ENCODE results near the gene PTPRF.

- TF ChIP-seq CTCF (IDR thresholded peaks at IDR 0.05) (no peak), ZFX (IDR thresholded peaks at IDR 0.05; ENCODE audit: borderline replicate concordance) (no peak)
Measured at GRCh38 chr1:43617668-43618067, 87.0 kb downstream of the PTPRF start.

All from 22Rv1 (cell line).